ENCODE data around the gene FXYD2.
"Not testable (repeated sequence)": the region's sequence is repeated elsewhere in the genome, so short reads cannot be mapped to it uniquely, and the experiment has no call there.

FXYD2 gene

GRCh38 chr11:117819096-117820040 is 5.2 kb downstream of the FXYD2 start:
- peak; percentile 66 to 76 for DNase-seq

GRCh38 chr11:117818041-117818873 is 6.3 kb downstream of the FXYD2 start:
- no peak for DNase-seq

- DNase-seq = peak; percentile 49 to 60
These were observed 7.0 kb downstream of the FXYD2 start for GRCh38 chr11:117817368-117818040.

- DNase-seq = no peak
These were observed 7.6 kb downstream of the FXYD2 start for GRCh38 chr11:117816846-117817367.

GRCh38 chr11:117816151-117816741 is 8.3 kb downstream of the FXYD2 start:
- no peak for DNase-seq

GRCh38 chr11:117815262-117815803 is 9.2 kb downstream of the FXYD2 start:
- no peak for DNase-seq

- peak in 1 of 2 experiments; percentile 28 for DNase-seq
These were observed 9.7 kb downstream of the FXYD2 start for GRCh38 chr11:117814766-117815261.

GRCh38 chr11:117814204-117814765 is 10.3 kb downstream of the FXYD2 start:
- DNase-seq = no peak

- DNase-seq = not testable (repeated sequence)
These were observed 14.5 kb downstream of the FXYD2 start for GRCh38 chr11:117810056-117810451.

GRCh38 chr11:117809236-117810055 is 15.1 kb downstream of the FXYD2 start:
- DNase-seq = peak; percentile 83 to 88

- DNase-seq = no peak
These were observed 15.8 kb downstream of the FXYD2 start for GRCh38 chr11:117808784-117809183.

- peak; percentile 21 to 40 for DNase-seq
These were observed 16.8 kb downstream of the FXYD2 start for GRCh38 chr11:117807482-117808327.

GRCh38 chr11:117806846-117807245 is 17.7 kb downstream of the FXYD2 start:
- DNase-seq = no peak

- no peak for DNase-seq
These were observed 19.5 kb downstream of the FXYD2 start for GRCh38 chr11:117805045-117805444.

GRCh38 chr11:117803896-117804295 is 20.6 kb downstream of the FXYD2 start:
- DNase-seq = no peak

- DNase-seq = no peak
These were observed 24.9 kb downstream of the FXYD2 start for GRCh38 chr11:117799634-117800033.

GRCh38 chr11:117796872-117797529 is 27.5 kb downstream of the FXYD2 start, which contains the start of gene DSCAML1:
Gene DSCAML1, minus strand, starts transcription at chr11:117797216. Its CDS starts 137 bp downstream, at chr11:117797079.
- DNase-seq = no peak

- no peak for DNase-seq
These were observed 28.1 kb downstream of the FXYD2 start for GRCh38 chr11:117796456-117796871.
